GM18858 (cell line): Measurements from ENCODE around the gene MEIS1.

Source experiments
- ATAC-seq: cut with Tn5 transposase; IDR thresholded peaks from one replicate; pipeline ENCODE4 v1.9.1; 2021; ENCODE audit not compliant: unreplicated experiment

The MEIS1 gene

DNA sequence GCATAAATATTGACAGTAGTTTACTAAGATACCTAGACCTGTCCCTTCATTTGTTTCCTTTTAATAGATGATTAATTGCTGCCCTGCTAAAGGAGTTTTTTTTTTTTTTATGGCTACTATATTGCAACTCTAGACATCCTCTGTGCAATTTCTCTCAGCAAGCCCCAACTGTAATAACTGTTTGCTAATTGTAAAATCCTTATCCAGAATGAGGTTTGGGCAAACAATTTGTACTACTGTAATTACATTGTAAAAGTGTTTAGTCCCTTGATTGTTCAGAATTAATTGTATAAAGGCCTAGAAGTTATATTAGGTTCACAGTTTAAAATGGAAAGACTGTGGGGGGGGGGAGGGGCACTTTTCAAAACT lies 3.7 kb upstream of the MEIS1 start:
- ATAC-seq: no peak

DNA sequence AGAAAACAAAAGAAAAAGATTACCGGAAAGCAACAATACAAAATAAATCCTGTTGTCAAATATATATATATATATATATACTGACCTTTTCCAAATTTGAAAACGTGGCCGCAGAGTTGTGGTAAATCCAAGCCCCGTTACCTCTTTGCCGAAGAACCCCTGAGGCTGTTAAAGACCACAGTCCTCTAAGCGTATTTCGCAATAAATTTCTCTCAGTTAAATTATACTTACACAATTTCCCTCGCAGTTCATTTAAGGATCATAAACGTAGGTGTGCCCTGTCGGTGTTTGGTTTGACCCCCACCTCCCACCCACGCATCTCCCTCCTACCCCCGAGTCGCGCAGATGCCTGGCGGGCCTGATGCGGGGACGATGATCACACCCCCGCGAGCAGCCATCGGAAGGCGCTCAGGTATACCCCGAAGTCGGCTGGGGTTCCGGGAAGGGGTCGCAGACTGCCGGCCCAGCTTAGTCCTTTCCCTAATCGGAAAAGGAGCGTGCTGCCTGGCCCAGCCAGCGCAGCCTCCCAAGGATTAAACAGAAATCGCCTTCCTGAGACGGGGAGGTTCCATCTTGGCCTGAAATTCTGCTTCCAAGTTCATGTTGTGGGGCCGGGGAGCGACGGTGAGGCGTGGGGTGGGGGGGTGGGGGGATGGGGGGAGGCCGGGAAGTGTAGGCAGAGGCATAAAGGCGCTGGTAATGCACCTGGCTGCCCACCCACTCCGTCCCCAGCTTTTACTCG lies 2.9 kb upstream of the MEIS1 start:
- no peak for ATAC-seq

DNA sequence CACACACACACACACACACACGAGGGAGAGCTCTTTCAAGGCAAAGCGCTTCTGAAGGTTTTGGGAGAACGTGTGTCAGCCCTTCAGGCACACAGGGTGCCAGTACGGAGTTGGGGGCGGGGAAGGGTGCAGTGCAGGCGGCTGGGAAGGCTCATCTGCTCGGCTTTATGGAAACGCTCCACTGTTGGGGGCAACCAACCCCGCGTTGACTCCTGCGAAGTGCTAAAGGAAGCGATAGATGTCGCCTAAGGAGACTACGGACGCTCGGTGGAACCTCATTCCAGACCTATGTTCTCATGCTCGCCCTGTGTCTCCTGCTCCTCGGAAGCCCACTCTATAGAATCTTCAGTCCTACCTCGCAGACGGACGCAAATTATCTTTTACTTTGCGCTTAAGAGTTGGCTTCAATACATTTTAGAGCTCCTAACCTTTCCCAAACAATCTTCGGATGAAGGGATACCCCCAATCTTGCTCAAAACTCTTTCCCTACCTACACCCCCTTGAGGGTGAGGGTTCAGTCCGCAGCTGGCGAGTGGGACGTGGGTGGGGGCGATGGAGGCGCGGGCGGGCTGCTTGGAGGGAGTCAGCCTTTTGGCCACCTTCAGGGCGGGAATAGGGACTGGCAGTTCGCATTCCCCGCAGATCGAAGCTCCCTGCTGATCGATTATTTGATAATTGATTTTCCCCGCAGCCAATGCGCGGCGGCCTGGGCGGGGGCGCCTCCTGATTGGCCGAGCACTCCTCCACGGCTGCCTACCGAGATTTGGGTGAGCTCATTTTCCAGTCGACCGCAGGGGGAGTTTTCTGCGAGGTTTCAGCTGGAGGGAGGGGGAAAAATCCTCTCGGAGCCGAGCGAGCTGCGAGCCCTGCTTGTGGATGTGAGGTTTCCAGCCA lies 1.9 kb upstream of the MEIS1 start:
- ATAC-seq: no peak

DNA sequence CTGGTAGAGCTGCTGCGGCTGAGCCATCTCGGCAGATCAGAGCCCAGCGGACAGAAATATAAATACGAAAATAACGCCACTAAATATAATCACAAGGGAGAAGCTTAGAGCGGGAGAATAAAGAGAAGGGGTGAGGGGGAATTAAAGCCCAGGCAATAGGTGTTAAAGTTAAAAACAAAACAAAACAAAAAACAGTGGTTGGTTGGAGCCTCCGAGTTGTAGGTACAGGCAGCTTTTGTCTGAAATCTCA lies 1.3 kb upstream of the MEIS1 start:
- ATAC-seq: no peak

DNA sequence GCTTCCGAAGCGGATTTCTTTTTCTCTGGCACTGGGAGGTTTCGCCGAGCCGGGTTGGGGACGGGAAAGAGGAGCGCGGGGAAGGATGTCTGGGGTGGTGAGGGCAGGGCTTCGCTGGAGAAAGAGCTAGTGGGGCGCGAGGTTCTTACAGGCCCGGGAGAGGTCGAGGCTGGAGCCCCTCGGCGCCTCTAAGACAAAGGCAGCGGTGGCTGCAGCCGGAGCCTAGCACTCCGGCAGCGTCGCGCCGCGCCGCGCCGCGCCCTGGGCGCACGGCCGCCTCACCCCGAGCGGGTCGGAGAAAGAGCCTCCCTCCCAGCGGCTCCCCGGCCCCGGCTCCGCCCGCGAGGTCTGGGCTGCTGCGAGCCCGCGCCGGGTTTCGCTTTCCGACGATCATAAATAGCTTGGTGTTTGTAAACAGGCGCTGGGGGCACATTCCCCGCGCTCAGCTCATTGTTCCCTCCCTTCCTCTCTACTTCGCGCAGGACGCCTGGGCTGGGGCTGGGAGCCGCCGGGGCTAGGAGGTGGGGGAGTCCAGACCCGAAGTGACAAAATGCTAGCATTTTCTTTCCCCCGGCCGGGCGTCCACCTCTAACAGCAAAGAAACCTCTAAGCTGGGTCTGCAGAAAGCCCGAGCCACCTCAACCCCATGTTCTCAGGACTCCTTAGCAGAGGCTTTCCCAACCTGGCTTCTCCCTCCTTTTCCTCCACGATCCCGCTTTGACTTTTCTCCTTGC lies 813 bp upstream of the MEIS1 start:
- ATAC-seq: no peak

DNA sequence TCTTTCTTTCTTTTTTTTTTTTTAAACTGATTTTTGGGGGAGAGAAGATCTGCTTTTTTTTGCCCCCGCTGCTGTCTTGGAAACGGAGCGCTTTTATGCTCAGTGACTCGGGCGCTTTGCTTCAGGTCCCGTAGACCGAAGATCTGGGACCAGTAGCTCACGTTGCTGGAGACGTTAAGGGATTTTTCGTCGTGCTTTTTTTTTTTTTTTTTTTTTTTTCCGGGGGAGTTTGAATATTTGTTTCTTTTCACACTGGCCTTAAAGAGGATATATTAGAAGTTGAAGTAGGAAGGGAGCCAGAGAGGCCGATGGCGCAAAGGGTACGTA lies 587 bp downstream of the MEIS1 start:
- ATAC-seq: no peak

DNA sequence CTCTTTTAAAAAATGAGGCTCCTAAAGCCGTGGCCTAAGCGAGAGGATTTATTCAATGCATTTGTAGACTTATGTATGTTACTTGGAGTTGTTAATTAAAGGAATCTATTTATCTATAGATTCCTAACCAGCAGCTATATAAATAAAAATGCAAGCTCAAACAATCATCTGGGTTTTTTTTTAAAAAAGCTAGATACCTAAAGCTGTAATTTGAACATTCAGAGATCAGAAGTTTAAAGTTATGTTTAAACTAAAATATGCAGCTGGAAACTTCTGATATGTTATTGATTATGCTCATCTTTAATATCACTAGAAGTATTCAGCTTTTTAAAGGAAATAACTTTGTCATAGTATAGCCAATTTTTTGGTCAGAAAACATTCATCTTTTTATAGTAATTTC lies 1.0 kb downstream of the MEIS1 start:
- ATAC-seq: no peak

DNA sequence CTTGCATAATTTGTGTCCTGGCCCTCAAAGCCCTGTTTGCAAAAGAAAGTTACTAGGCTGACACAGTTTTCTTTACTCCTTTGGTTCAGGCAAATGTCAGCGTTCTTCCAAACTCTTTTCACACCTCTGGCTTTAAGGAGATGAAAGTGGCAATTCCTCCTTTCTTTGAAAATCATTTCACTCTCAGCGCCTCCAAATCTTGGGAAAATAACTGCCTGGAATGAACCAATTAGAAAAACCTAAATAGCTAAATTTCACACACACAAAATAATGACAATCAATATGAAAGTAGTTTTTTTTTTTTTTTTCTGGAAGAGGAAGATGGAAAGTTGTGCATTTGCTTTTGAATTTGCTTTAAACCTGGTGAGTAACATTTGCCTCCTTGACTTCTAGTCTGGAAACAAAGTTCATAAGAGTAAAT lies 1.7 kb downstream of the MEIS1 start:
- no peak for ATAC-seq

DNA sequence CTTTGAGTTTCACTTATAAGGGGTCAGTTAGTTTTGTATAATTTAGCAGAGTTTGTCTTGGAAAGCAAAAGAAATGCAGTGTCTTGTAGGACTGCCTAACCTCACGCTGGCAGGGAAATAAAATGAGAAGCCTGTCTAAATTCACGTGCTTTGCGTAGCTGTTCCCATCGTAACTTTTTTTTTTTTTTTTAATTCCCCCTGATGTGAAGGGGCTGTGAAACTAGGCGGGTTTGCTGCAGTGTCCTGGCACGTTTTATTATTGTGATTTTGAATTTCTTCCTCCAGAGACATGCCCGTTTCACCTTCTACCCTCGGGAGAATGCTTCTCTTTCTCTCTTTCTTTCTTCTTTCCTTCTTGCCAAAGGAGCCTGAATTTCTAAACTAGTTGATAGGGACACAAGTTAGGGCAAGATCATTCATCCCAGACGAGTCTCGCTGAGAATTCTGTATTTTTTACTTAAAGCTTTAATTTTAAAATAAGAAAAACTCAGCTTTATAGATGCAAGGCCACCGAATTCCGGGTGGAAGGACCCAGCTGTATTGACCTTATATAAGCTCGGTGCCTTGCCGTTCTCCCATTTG lies 2.3 kb downstream of the MEIS1 start:
- no peak for ATAC-seq

DNA sequence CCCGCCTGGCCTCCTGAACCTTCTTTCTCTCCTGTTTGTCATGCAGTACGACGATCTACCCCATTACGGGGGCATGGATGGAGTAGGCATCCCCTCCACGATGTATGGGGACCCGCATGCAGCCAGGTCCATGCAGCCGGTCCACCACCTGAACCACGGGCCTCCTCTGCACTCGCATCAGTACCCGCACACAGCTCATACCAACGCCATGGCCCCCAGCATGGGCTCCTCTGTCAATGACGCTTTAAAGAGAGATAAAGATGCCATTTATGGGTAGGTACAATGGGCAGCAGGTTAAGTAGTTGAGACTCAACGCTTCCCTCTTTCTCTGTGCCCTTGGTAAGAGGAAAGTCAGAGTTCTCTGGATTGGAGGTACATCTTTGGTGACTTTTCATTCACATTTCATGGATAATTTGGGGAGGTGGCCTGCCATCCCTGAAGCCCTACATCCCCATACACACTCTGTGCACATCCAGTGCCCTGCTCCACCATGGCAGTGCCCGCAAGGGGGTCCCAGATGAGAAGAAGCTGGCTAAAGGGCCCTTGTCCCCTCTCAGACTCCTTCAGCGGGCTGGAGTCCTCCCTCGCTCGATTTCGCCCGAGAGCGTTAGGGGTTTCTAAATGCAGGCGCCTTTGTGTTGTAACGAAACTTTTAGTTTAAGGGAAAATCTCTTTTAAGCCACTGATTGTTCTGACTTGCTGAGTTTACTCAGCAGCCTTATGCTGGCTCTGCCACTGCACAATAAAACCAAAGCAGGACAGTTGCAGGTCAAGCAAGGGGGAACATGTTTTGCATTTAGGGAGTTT lies 3.0 kb downstream of the MEIS1 start:
- ATAC-seq: no peak

DNA sequence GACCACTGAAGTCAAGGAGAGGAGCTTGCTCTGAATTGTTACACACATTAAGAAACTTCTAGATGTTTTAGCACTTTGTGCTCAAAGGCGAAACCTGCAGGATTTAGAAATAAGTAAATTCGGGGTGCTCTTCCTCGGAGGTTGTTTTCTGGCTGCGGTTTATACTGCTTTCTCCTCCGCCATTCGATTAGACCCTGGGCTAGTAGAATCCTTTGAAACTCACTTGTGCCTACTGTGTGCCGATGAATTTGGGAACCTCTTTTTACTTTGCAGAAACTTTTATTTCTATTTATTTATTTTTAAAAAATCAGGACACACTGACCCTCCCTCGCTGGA lies 3.5 kb downstream of the MEIS1 start:
- no peak for ATAC-seq

DNA sequence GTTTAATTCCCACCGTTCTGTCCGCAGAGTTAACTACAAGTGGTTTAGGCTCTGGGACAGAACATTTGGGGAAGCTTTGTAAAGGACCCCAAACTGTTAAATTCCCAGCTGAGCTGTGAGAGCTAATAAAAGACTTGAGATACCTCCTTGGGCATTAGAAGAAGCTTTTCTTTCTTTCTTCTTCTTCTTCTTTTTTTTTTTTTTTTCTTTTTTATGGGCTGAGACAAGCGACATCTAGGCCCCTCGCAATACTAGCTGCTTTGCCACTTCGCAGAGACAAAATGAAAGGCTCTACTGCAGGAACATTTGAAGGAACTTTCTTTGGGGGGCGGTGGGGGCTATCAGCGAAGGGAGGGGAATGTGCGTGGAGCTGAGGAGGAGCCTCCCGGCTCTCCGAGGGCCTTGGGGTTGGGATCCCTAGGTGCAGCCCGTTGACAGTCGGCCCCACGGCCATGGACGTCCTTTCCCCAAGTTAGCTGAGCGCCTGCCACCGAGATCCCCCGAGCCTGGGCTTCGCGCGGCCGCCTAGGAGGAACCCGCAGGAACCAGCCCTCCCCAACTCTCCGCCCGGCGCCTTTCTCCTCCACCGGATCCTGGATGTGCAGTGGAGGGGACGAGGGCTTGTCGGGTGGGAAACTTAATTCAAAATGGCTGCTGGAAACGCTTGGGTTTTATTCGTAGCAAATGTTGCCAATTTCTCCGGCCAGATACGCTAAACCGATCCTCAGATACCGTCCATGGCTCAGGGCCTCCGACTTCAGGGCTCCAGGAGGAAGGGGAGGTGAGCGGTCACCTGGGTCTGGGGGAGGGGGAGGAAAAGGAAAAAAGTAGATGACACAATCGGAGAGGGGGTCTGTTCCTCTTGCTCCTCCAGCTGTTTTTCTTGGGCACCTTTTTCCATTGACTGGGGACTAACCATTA lies 4.2 kb downstream of the MEIS1 start:
- no peak for ATAC-seq

DNA sequence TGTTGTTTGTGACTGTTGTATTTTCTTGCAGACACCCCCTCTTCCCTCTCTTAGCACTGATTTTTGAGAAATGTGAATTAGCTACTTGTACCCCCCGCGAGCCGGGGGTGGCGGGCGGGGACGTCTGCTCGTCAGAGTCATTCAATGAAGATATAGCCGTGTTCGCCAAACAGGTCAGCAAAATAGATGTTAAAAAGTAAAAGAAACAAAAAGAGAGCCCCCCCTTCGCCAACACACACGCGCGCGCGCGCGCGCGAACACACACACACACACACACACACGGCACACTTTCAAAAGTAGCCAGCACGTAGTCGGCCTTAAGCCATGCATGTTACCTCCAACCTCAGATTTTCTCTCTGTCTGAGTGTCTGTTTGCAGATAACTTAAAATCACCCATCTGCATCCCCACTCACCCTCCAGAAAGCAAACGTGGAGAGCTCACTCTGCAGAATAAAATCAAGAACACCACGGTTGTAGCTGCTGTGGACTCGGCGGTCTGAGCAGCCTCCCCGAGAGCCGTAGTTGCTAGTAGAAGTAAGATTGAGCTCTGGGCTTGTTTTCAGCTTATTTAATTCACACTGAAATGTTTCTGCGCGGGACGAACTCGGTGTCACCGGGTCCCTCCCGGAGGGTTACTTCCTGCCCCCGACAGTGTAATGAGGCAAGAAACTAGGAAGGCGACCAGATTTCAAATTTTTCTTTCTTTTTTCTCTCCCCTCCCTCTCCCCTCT lies 5.1 kb downstream of the MEIS1 start:
- no peak for ATAC-seq

DNA sequence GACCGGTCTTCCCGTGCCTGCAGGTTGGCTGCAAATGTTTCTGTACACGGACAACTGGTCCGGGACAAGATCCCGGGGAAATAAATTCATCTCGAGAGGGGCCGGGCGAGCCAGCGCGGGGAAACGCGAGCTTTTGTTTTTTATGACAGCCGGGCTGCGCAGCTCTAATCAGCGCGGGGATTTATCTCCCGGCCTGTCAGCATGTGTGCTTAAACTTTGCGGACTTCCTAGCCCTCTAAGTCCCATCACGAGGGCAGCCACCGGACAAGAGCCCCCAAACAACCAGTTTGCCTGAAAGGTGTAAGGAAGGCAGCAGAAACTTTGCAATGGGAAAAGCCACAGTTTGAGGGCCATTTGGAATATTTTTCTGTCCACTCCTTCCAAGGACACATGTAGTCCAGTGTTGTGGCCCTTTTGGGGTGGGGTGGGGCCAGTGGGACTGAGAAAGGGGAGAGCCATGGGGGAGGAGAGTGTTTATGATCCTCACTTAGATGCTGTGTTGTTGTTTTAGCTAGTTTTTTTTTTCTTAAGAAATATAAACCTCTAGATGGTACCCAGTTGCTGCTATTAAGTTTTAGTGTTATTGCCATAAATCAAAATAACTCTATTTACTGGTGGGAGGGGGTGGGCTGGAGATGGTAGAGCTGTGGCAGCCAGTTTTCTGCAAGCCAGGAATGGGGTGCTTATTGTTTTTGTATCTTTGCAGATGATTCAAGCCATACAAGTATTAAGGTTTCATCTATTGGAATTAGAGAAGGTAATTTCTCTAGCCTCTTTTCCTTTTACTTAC lies 6.0 kb downstream of the MEIS1 start:
- no peak for ATAC-seq

DNA sequence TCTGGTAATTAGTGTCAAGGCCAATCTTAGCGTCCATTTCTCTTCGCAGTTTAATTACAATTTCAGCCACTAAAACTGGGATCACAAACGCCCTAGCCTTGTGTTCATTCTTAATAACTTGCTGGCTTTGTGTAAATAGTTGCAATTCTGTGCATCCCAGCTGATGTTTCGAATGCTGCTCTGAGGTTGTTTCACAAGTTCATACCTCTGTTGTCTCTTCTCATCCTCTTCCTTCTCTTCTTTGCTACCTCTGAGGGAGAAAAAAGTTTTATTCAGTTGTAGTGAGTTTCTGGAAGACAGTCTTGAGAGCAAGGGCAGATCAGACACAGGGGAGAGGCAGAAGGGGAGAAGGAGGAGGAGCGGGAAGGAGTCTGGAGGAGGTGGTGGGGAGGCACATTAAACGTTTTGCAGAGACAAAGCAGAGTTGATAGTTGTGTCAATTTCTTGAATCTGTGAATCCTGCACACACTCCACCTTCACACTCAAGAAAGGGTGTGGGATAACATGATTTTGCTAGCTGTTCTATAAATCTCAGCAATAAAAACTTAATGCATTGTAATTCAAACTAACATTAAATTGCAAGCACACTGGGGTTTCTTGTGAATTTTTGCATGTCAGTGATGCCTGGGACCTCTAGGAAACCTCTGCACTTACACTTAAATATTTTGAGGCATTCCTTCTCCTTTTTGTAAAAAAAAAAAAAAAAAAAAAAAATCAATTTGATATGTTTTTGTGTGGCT lies 6.8 kb downstream of the MEIS1 start:
- no peak for ATAC-seq

DNA sequence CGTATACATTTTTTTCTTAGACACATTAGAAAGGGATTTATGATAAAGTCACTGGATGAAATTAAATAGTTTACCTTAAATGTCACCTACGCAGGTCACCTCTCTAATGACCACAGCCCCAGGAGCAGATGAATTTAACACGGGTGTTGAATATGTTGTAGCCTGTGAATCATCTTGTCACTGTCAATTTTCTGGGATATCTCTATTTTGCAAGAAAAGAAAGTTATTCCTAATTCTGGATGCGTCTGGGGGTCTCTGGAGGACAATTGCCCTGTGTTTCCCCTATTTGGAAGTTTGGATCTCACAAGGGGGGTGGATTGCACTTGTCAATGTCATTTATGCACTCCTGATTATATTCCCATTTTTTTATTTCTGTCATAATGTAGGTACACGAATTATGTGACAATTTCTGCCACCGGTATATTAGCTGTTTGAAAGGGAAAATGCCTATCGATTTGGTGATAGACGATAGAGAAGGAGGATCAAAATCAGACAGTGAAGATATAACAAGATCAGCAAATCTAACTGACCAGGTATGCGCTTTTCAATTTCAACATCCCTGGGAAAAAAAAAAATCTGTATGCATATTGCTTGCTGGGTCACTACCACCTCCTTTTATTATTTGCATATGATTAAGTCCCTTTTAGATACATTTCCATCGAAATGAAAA lies 7.7 kb downstream of the MEIS1 start:
- ATAC-seq: no peak

DNA sequence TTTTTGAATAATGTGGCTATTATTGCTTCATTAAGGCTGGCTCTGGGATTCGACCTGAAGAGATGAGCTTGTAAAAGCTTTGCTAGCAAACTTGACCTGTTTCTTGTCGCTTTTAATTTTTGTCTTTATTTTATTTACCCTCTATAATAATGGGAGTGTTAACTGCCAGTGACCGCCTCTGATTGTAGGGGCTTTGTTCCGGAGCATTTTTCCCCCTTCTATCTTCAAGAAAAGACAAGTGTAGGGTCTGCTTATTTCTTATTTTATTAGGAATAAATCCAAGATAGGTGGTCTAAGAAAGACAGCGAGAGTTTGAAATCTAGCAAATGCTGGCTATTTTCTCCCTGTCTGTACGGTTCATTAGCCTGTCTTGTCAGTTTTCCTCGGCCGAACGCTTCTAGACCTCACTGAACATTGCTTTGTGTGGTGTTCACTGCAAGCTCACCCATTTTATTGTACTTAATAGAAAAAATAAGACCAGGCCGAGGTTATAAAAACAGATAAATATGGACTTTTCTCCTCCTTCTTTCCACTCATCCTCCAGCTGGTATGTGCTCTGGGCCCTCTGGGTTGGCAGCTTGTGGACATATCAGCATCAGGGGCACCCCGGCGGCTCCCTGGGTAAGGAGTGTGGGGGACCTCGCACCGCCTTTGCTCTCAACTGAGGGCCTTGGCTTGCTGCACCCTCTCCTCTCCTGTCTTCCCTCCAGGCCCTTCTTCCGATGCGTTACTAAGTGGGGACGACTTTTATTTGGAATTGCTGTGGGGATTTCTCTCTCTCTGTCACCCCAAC lies 8.5 kb downstream of the MEIS1 start:
- ATAC-seq: no peak
